Gastrocnemius medialis (tissue), 4 donors: Measurements from ENCODE around the gene STK39.

Experiments used
- POLR2A ChIP-seq, 2 donors: fragments of 450-650 bp; IDR thresholded peaks; one replicate each; pipeline ENCODE4 v1.6.1; 2017; ENCODE audit warnings: antibody characterized with exemption in 2 of 2, mild to moderate bottlenecking in 2 of 2, moderate library complexity in 2 of 2
- TF ChIP-seq, protein P1 (sequence below), 5 experiments: fragments of 450-650 bp in 3 of 5; fragments of 200-600 bp in 2 of 5; sonication (generic) in 2 of 5; IDR thresholded peaks in 4 of 5; conservative IDR thresholded peaks in 1 of 5; 1 replicate in 4 of 5; 2 replicates in 1 of 5; pipeline ENCODE4 v1.5.1; 2016 to 2019; ENCODE audit warnings: antibody characterized with exemption in 5 of 5, mild to moderate bottlenecking in 3 of 5, moderate library complexity in 3 of 5

DNA sequence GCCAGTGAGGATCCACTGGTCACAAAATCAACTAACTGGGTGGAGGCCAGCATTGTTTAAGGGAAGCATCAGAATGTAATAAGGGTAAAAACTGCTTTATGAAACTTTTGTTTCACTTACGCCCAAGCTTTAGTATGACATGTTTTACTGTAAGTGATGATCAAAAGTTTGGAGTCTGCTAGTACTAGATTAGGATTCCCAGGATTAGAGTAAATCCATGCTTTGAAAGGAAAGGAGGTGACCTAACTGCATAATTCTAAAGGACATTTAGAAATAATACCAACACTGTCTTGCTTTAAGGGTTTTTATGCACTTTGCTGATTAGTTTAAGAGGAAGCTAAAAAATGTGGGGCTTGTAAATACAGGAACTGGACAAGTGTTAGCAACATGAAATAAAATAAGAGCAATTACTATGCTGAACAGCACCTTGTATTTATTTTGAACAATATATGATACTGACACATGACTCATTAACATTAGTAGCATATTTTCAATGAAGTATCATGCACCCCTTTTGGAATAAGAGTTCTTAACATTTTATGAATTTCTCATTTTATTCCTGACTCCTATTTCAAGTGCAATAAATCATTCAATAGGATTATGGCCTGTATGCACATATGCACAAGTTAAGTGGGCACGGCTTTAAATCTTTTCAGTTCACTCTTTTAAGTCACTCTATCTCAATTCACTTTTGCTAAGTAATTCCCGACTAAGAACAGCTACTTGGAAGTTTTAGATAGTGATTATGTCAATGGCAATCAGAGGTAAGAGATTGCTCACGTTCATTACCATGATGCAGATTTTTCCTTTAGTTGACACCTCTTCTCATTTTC, 62.5 kb downstream of the STK39 start:
- TF ChIP-seq, protein P1, sequence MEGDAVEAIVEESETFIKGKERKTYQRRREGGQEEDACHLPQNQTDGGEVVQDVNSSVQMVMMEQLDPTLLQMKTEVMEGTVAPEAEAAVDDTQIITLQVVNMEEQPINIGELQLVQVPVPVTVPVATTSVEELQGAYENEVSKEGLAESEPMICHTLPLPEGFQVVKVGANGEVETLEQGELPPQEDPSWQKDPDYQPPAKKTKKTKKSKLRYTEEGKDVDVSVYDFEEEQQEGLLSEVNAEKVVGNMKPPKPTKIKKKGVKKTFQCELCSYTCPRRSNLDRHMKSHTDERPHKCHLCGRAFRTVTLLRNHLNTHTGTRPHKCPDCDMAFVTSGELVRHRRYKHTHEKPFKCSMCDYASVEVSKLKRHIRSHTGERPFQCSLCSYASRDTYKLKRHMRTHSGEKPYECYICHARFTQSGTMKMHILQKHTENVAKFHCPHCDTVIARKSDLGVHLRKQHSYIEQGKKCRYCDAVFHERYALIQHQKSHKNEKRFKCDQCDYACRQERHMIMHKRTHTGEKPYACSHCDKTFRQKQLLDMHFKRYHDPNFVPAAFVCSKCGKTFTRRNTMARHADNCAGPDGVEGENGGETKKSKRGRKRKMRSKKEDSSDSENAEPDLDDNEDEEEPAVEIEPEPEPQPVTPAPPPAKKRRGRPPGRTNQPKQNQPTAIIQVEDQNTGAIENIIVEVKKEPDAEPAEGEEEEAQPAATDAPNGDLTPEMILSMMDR (IDR thresholded peaks at IDR 0.05 in 4 of 5, conservative IDR thresholded peaks at IDR 0.05 in 1 of 5), result no peak
- TF ChIP-seq POLR2A (IDR thresholded peaks at IDR 0.05), result no peak
